Adipose tissue (tissue), 3 donors: ENCODE data around the gene THSD4. TPM values are rescaled to one million over a fixed set of nuclear protein-coding genes. Genes with fewer than 3 reads are reported as not detected.

Experiments used
- H3K27ac ChIP-seq: one replicate; pipeline ENCODE4 v1.5.1; 2013; ENCODE audit warnings: low read depth, low read length
- WGBS, 3 donors: extraction: QIAGEN DNeasy Blood & Tissue Kit; methylation state at CpG; one replicate each; pipeline ENCODE4 v1.1.7; 2013; 5-methylcytosine and 5-hydroxymethylcytosine counted together
- polyA plus RNA-seq, 3 donors: library from polyadenylated mRNA; stranded (reverse); fragments of 200-250 nt; gene quantifications; one replicate each; pipeline ENCODE4 v1.2.3, GENCODE V29; 2013
- donor health status: healthy with polysubstance abuse.
- donor health status: Bipolar disorder and iron deficiency.
- donor health status: healthy.

Gene THSD4
- polyA plus RNA-seq, 3 donors, result 1.6 to 3.1 (median 2.4) TPM

- no peak overlapping the region for H3K27ac ChIP-seq
- 85 to 92% (median 87%) methylated on average over 3 of the region's 3 CpGs for WGBS, 3 donors
Observed at GRCh38 chr15:71800190-71800589, 684.9 kb downstream of the THSD4 start.

- no peak overlapping the region for H3K27ac ChIP-seq
- 59 to 64% (median 63%) methylated on average over 17 of the region's 17 CpGs for WGBS, 3 donors
Observed at GRCh38 chr15:71800835-71801745, 685.8 kb downstream of the THSD4 start.

GRCh38 chr15:71801935-71802655 is 686.8 kb downstream of the THSD4 start:
- no peak overlapping the region for H3K27ac ChIP-seq
- 88 to 95% (median 94%) methylated on average over 24 of the region's 24 CpGs for WGBS, 3 donors

- H3K27ac ChIP-seq, result no peak overlapping the region
- WGBS, 3 donors, result 56 to 61% (median 57%) methylated on average over 21 of the region's 21 CpGs
Observed at GRCh38 chr15:71802770-71803169, 687.5 kb downstream of the THSD4 start.

- H3K27ac ChIP-seq, result no peak overlapping the region
- WGBS, 3 donors, result 42 to 63% (median 58%) methylated on average over 5 of the region's 5 CpGs
Observed at GRCh38 chr15:71804226-71804625, 689.0 kb downstream of the THSD4 start.

- no peak overlapping the region for H3K27ac ChIP-seq
- WGBS, 3 donors, result 55 to 68% (median 68%) methylated on average over 6 of the region's 6 CpGs
Observed at GRCh38 chr15:71804695-71805470, 689.6 kb downstream of the THSD4 start.

- 39 to 56% (median 55%) methylated on average over 7 of the region's 7 CpGs for WGBS, 3 donors
- H3K27ac ChIP-seq, result no peak overlapping the region
Observed at GRCh38 chr15:71806452-71806931, 691.2 kb downstream of the THSD4 start.

- WGBS, 3 donors, result 77 to 82% (median 80%) methylated on average over 12 to 15 of the region's 15 CpGs
- H3K27ac ChIP-seq, result no peak overlapping the region
Observed at GRCh38 chr15:71807125-71807629, 691.9 kb downstream of the THSD4 start.

GRCh38 chr15:71807691-71808091 is 692.4 kb downstream of the THSD4 start:
- WGBS, 3 donors, result 36 to 66% (median 58%) methylated on average over 4 of the region's 4 CpGs
- H3K27ac ChIP-seq, result no peak overlapping the region

- H3K27ac ChIP-seq, result no peak overlapping the region
Observed at GRCh38 chr15:71808311-71809020, 693.2 kb downstream of the THSD4 start.

GRCh38 chr15:71809346-71809745 is 694.1 kb downstream of the THSD4 start:
- H3K27ac ChIP-seq, result no peak overlapping the region
- WGBS, 3 donors, result 56 to 82% (median 80%) methylated on average over 8 of the region's 8 CpGs

More at GRCh38 chr15:71808311-71809020, 693.2 kb downstream of the THSD4 start:
- 81 to 90% (median 84%) methylated on average over 18 of the region's 18 CpGs for WGBS, 3 donors

GRCh38 chr15:71810256-71811035 is 695.2 kb downstream of the THSD4 start, which contains the start of gene NR2E3:
TSS of gene NR2E3 (plus strand) at chr15:71810554. CDS start at chr15:71810744, 190 bp downstream.
- H3K27ac ChIP-seq, result no peak within 1 kb of the TSS
- WGBS, 3 donors, result 62 to 86% (median 79%) methylated on average over 16 of the region's 16 CpGs

GRCh38 chr15:71811036-71811736 is 695.9 kb downstream of the THSD4 start:
- 85 to 88% (median 86%) methylated on average over 27 of the region's 27 CpGs for WGBS, 3 donors
- no peak overlapping the region for H3K27ac ChIP-seq

GRCh38 chr15:71811752-71812735 is 696.8 kb downstream of the THSD4 start:
- WGBS, 3 donors, result 84 to 92% (median 90%) methylated on average over 25 to 38 of the region's 38 CpGs
- no peak overlapping the region for H3K27ac ChIP-seq

- H3K27ac ChIP-seq, result no peak overlapping the region
- WGBS, 3 donors, result 90 to 94% (median 90%) methylated on average over 16 of the region's 16 CpGs
Observed at GRCh38 chr15:71812966-71813722, 697.9 kb downstream of the THSD4 start.
